Smooth muscle cell (in vitro differentiated cells): ENCODE data around the gene FAM184A. TPM values are rescaled to one million over a fixed set of nuclear protein-coding genes. Genes with fewer than 3 reads are reported as not detected.

Experiments
- DNase-seq: peaks from one replicate; lab custom pipeline; 2025; ENCODE audit not compliant: unreplicated experiment; lab: John Stamatoyannopoulos, UW
- H2AFZ ChIP-seq: fragments of 200-600 bp; sonication (generic); 2 replicates; pipeline ENCODE4 v1.6.0; 2016; ENCODE audit warnings: antibody characterized with exemption, low read depth, mild to moderate bottlenecking
- H3F3A ChIP-seq: fragments of 200-600 bp; sonication (generic); 2 replicates; pipeline ENCODE4 v1.6.0; 2017; ENCODE audit warnings: antibody characterized with exemption, low read depth
- H3K27ac ChIP-seq: fragments of 200-600 bp; sonication (generic); 2 replicates; pipeline ENCODE4 v1.5.1; 2016; ENCODE audit warnings: low read depth, mild to moderate bottlenecking
- H3K27me3 ChIP-seq: fragments of 200-600 bp; sonication (generic); 2 replicates; pipeline ENCODE4 v1.6.1; 2016; ENCODE audit warnings: low read depth, mild to moderate bottlenecking
- H3K36me3 ChIP-seq: fragments of 200-600 bp; sonication (generic); 2 replicates; pipeline ENCODE4 v1.5.1; 2016; ENCODE audit warnings: low read depth
- H3K4me1 ChIP-seq: fragments of 200-600 bp; sonication (generic); 2 replicates; pipeline ENCODE4 v1.5.1; 2016; ENCODE audit warnings: low read depth
- H3K4me2 ChIP-seq: fragments of 200-600 bp; sonication (generic); 2 replicates; pipeline ENCODE4 v1.6.0; 2016; ENCODE audit warnings: mild to moderate bottlenecking
- H3K4me3 ChIP-seq: fragments of 200-600 bp; sonication (generic); 2 replicates; pipeline ENCODE4 v1.5.1; 2016; ENCODE audit warnings: mild to moderate bottlenecking
- H3K79me2 ChIP-seq: fragments of 200-600 bp; sonication (generic); 2 replicates; pipeline ENCODE4 v1.6.0; 2016; ENCODE audit warnings: low read depth, mild to moderate bottlenecking
- H3K9ac ChIP-seq: fragments of 200-600 bp; sonication (generic); 2 replicates; pipeline ENCODE4 v1.6.0; 2016; ENCODE audit warnings: low read depth
- H3K9me3 ChIP-seq: fragments of 200-600 bp; sonication (generic); replicated peaks from 2 replicates; pipeline ENCODE4 v1.5.1; 2016; ENCODE audit warnings: low read depth
- H4K20me1 ChIP-seq: fragments of 200-600 bp; sonication (generic); 2 replicates; pipeline ENCODE4 v1.6.0; 2016; ENCODE audit warnings: low read depth
- WGBS: methylation state at CpG from one replicate; pipeline ENCODE4 v1.1.7; 2016; ENCODE audit warnings: low lambda C conversion rate; 5-methylcytosine and 5-hydroxymethylcytosine counted together
- polyA plus RNA-seq: library from polyadenylated mRNA; unstranded; fragments of >200 nt; fragmentation: Nextera tagmentation; extraction: Ambion mirVana; gene quantifications from 2 replicates; pipeline ENCODE4 v1.2.1, GENCODE V29; 2016
- total RNA-seq: library from RNA; depleted of rRNA; stranded (reverse); fragments of >200 nt; gene quantifications from 2 replicates; pipeline ENCODE4 v1.2.3, GENCODE V29; 2014
- TF ChIP-seq, protein P1 (sequence below): fragments of 200-600 bp; sonication (generic); IDR thresholded peaks from 2 replicates; pipeline ENCODE4 v1.5.1; 2017; ENCODE audit warnings: borderline replicate concordance, mild to moderate bottlenecking, antibody characterized with exemption; ENCODE audit not compliant: insufficient read depth, poor library complexity, severe bottlenecking

Gene FAM184A
- total and polyA plus RNA-seq, 2 experiments from 2014 or later = 0.23 to 0.31 TPM

DNA sequence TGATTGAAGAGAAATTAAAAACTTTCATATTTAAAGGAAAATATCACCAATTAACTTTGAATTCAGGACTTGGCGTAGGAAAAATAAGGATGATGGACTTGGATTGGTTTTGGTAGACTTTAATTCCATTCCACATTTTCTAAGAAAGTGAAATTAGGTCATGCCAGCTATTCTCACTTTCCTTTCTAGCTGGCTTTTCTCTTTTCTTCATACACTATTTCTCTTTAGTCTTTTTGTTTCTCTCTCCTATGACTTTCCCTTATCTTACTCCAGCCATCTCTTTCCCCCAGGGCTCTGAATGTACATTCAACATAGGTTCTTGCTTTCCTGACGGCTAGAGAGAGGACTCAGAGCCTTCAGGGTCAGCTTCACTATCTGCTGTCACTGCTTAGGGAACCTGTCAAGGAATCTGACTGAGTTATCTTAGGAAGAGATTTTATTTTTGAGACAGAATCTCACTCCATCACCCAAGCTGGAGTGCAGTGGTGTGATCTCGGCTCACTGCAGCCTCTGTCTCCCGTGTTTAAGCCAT is 82.1 kb downstream of the FAM184A start:
- H3K27ac ChIP-seq = no peak overlapping the region
- H3K9me3 ChIP-seq = no peaks in the 10 kb centered on the region
- no peaks in the 10 kb centered on the region for H3K36me3 ChIP-seq
- H3K9ac ChIP-seq = no peak overlapping the region
- no peaks in the 10 kb centered on the region for H4K20me1 ChIP-seq
- no peak overlapping the region for H3K4me2 ChIP-seq
- H3K79me2 ChIP-seq = no peaks in the 10 kb centered on the region
- H3F3A ChIP-seq = no peaks in the 10 kb centered on the region
- WGBS = 77% methylated on average over 4 of the region's 4 CpGs
- TF ChIP-seq, protein P1, sequence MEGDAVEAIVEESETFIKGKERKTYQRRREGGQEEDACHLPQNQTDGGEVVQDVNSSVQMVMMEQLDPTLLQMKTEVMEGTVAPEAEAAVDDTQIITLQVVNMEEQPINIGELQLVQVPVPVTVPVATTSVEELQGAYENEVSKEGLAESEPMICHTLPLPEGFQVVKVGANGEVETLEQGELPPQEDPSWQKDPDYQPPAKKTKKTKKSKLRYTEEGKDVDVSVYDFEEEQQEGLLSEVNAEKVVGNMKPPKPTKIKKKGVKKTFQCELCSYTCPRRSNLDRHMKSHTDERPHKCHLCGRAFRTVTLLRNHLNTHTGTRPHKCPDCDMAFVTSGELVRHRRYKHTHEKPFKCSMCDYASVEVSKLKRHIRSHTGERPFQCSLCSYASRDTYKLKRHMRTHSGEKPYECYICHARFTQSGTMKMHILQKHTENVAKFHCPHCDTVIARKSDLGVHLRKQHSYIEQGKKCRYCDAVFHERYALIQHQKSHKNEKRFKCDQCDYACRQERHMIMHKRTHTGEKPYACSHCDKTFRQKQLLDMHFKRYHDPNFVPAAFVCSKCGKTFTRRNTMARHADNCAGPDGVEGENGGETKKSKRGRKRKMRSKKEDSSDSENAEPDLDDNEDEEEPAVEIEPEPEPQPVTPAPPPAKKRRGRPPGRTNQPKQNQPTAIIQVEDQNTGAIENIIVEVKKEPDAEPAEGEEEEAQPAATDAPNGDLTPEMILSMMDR = no peak
- H3K4me3 ChIP-seq = no peak overlapping the region
- H3K4me1 ChIP-seq = no peaks in the 10 kb centered on the region
- no peak overlapping the region for H2AFZ ChIP-seq
- no peak for DNase-seq
- H3K27me3 ChIP-seq = no peaks in the 10 kb centered on the region

DNA sequence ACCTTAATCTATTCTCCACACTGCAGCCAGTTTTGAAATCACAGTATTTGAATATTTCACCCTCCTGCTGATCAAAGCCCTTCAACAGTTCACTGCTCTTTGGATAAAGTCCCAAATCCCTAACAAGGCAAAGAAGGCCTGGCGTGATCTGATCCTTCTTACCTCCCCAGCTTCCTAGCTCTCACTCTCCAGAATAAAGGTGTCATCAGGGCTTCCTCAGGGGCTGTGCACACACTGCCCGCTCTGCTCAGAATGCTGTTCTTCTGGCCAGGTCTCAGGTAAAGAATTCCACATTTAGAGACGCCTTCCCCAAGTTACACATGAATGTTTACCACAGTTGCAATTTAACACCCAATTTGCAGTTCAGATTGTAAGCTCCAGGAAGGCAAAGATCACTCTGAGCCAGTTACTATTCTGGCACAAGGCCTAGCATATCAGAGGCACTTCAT is 84.6 kb downstream of the FAM184A start:
- 90% methylated on average over 3 of the region's 3 CpGs for WGBS
- Histone ChIP-seq H3K4me3 (no peak overlapping the region), H3K9me3 (no peaks in the 10 kb centered on the region), H3F3A (no peaks in the 10 kb centered on the region), H4K20me1 (no peaks in the 10 kb centered on the region), H3K4me1 (no peaks in the 10 kb centered on the region), H3K79me2 (no peaks in the 10 kb centered on the region), H3K9ac (no peak overlapping the region), H2AFZ (no peak overlapping the region), H3K27ac (no peak overlapping the region), H3K27me3 (no peaks in the 10 kb centered on the region), H3K4me2 (no peak overlapping the region), H3K36me3 (no peaks in the 10 kb centered on the region)
- TF ChIP-seq, protein P1 = no peak
- no peak for DNase-seq

DNA sequence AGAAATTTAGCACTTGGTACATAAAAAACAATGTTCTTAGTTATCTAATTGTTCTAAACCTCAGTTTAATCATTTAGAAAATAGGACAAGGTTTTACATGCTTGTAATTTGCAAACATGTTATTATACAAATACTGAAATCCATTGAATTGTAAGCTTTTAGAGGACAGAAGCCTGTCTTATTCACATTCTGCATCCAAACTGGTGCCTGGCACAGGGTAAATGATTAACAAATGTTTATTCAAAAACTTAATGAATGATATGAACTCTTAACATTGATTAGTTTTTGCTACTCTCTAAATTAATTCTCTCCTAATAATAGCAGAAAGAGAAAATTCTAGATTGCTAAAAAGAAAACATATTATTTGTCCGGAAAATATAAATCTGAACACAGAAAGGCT is 85.1 kb downstream of the FAM184A start:
- H3K27me3 ChIP-seq = no peaks in the 10 kb centered on the region
- no peaks in the 10 kb centered on the region for H3K4me1 ChIP-seq
- no peaks in the 10 kb centered on the region for H4K20me1 ChIP-seq
- no peaks in the 10 kb centered on the region for H3K9me3 ChIP-seq
- H3K27ac ChIP-seq = no peak overlapping the region
- no peak overlapping the region for H3K4me2 ChIP-seq
- H2AFZ ChIP-seq = no peak overlapping the region
- 93% methylated on average over 1 of the region's 1 CpG for WGBS
- no peaks in the 10 kb centered on the region for H3K36me3 ChIP-seq
- no peak for DNase-seq
- TF ChIP-seq, protein P1 = no peak
- H3K4me3 ChIP-seq = no peak overlapping the region
- H3K79me2 ChIP-seq = no peaks in the 10 kb centered on the region
- H3K9ac ChIP-seq = no peak overlapping the region
- H3F3A ChIP-seq = no peaks in the 10 kb centered on the region

DNA sequence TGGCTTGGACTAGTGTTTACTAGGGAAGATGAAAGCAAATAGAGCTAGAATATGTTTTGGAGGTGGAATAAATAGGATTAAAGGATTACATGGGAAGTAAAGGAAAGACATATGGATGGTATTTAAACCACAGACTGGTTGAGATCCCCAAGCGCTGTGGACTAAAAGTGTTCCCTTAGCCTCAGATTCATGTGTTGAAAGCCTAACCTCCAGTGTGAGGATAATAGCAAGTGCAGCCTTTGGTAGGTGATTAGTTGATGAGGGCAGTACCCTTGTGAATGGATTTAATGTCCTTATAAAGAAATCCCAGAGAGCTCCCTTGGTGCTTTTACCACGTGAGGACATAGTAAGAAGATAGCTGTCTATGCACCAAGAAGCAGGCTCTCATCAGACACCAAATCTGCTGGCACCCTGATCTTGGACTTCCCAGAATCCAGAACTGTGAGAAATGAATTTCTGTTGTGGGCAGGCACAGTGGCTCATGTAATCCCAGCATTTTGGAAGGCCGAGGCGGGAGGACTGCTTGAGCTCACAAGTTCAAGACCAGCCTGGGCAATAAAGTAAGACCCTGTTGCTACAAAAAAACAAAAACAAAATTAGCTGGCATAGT is 86.2 kb downstream of the FAM184A start:
- DNase-seq = no peak
- H3K4me1 ChIP-seq = no peaks in the 10 kb centered on the region
- no peak overlapping the region for H3K4me2 ChIP-seq
- no peaks in the 10 kb centered on the region for H3K36me3 ChIP-seq
- no peak overlapping the region for H3K4me3 ChIP-seq
- TF ChIP-seq, protein P1 = no peak
- no peak overlapping the region for H2AFZ ChIP-seq
- H3F3A ChIP-seq = no peaks in the 10 kb centered on the region
- 93% methylated on average over 4 of the region's 4 CpGs for WGBS
- no peaks in the 10 kb centered on the region for H3K9me3 ChIP-seq
- no peaks in the 10 kb centered on the region for H4K20me1 ChIP-seq
- no peaks in the 10 kb centered on the region for H3K27me3 ChIP-seq
- H3K79me2 ChIP-seq = no peaks in the 10 kb centered on the region
- no peak overlapping the region for H3K27ac ChIP-seq
- H3K9ac ChIP-seq = no peak overlapping the region
